Activated B cell treated with CpG ODN at 0.5 μM for 24 hours (primary cell): Measurements from ENCODE around the gene ZBTB38. TPM values are rescaled to one million over a fixed set of nuclear protein-coding genes. Genes with fewer than 3 reads are reported as not detected.

Experiments
- ATAC-seq: fragments of 200-7000 bp; cut with Tn5 transposase; one replicate; pipeline ENCODE4 v1.10.0; 2021; ENCODE audit warnings: low read depth, mild to moderate bottlenecking, moderate library complexity
- CTCF ChIA-PET: fragments of 350-600 bp; sonication (Branson Sonifier 250); formaldehyde crosslinking; loops from one replicate; lab custom pipeline; 2021; ENCODE audit warnings: antibody characterized with exemption; lab: Charles Lee
- POLR2A ChIA-PET: fragments of 350-600 bp; sonication (Branson Sonifier 250); formaldehyde crosslinking; loops from one replicate; lab custom pipeline; 2021; ENCODE audit warnings: antibody characterized with exemption; lab: Charles Lee
- DNase-seq: peaks from one replicate; pipeline ENCODE4 v3.0.0; 2022
- H3K27ac Mint-ChIP-seq: one replicate; pipeline ENCODE4 v1.8.0; 2020; ENCODE audit warnings: mixed read lengths
- H3K27me3 Mint-ChIP-seq: one replicate; pipeline ENCODE4 v1.8.0; 2021; ENCODE audit warnings: mixed read lengths
- H3K36me3 Mint-ChIP-seq: one replicate; pipeline ENCODE4 v1.8.0; 2021; ENCODE audit warnings: low read depth, mixed read lengths
- H3K4me1 Mint-ChIP-seq: one replicate; pipeline ENCODE4 v1.8.0; 2021; ENCODE audit warnings: mixed read lengths
- H3K4me3 Mint-ChIP-seq: one replicate; pipeline ENCODE4 v1.8.0; 2020; ENCODE audit warnings: mild to moderate bottlenecking, mixed read lengths
- H3K9me3 Mint-ChIP-seq: one replicate; pipeline ENCODE4 v1.8.0; 2020; ENCODE audit warnings: mixed read lengths
- CTCF ChIP-seq: fragments of 200-600 bp; IDR thresholded peaks from one replicate; pipeline ENCODE4 v1.8.0; 2022; ENCODE audit warnings: antibody characterized with exemption, mild to moderate bottlenecking
- intact Hi-C: fragments of 100-400 bp; cut with micrococcal nuclease; formaldehyde crosslinking; loops from one replicate; pipeline ENCODE4 v1.15.1; 2024
- total RNA-seq: library from RNA; stranded (reverse); gene quantifications from 2 replicates; pipeline ENCODE4 v1.2.3, GENCODE V29; 2022

The ZBTB38 gene
- total RNA-seq, 1 donor from 2014 or later = 45.2 TPM

- Mint-ChIP-seq H3K9me3 (no peaks in the 10 kb centered on the region), H3K4me3 (no peak overlapping the region), H3K36me3 (peaks cover 56% of the 10 kb centered on the region), H3K27ac (peak overlapping the region; percentile 51), H3K4me1 (peaks cover 66% of the 10 kb centered on the region), H3K27me3 (no peaks in the 10 kb centered on the region)
- intact Hi-C loops = no loop called here
- TF ChIP-seq CTCF = no peak
- ATAC-seq (no peak), DNase-seq (no peak)
- CTCF ChIA-PET = no interaction called here
- POLR2A ChIA-PET = no interaction called here
Observed at GRCh38 chr3:141408596-141408995, 40.3 kb downstream of the ZBTB38 start.

GRCh38 chr3:141409940-141410241, 41.6 kb downstream of the ZBTB38 start:
- no peak for TF ChIP-seq CTCF
- DNase-seq = no peak
- peaks cover 57% of the 10 kb centered on the region for H3K36me3 Mint-ChIP-seq
- ATAC-seq = no peak
- H3K9me3 Mint-ChIP-seq = no peaks in the 10 kb centered on the region
- no peak overlapping the region for H3K4me3 Mint-ChIP-seq
- peaks cover 57% of the 10 kb centered on the region for H3K4me1 Mint-ChIP-seq
- ChIA-PET POLR2A (interaction anchor here (4.4 kb wide), 1 partner anchor 8 kb away, joined by 39 read pairs; no protein-coding TSS in a partner anchor), CTCF (interaction anchor here (1.2 kb wide), 1 partner anchor 107 kb away, joined by 3 read pairs; no protein-coding TSS in a partner anchor)
- H3K27me3 Mint-ChIP-seq = no peaks in the 10 kb centered on the region
- intact Hi-C loops = no loop called here
- peak overlapping the region; percentile 97 for H3K27ac Mint-ChIP-seq

- no peak for TF ChIP-seq CTCF
- Mint-ChIP-seq H3K4me1 (peaks cover 57% of the 10 kb centered on the region), H3K9me3 (no peaks in the 10 kb centered on the region), H3K27me3 (no peaks in the 10 kb centered on the region), H3K36me3 (peaks cover 57% of the 10 kb centered on the region), H3K4me3 (no peak overlapping the region), H3K27ac (peak overlapping the region; percentile 97)
- no peak for ATAC-seq
- CTCF ChIA-PET = interaction anchor here (1.0 to 1.2 kb wide), 2 partner anchors 50 to 108 kb away, joined by 3 read pairs; no protein-coding TSS in a partner anchor
- POLR2A ChIA-PET = interaction anchor here (0.7 to 4.4 kb wide), 2 partner anchors 8 to 99 kb away, joined by 3 to 39 read pairs; no protein-coding TSS in a partner anchor
- intact Hi-C loops = no loop called here
- DNase-seq = no peak
Observed at GRCh38 chr3:141410408-141410807, 42.1 kb downstream of the ZBTB38 start.

- H3K36me3 Mint-ChIP-seq = peaks cover 58% of the 10 kb centered on the region
- H3K9me3 Mint-ChIP-seq = no peaks in the 10 kb centered on the region
- intact Hi-C loops = loop anchor here (1.0 kb wide), 2 partner anchors 8 to 41 kb away; no protein-coding TSS in a partner anchor
- ChIA-PET CTCF (interaction anchor here (1.0 to 1.2 kb wide), 2 partner anchors 50 to 108 kb away, joined by 3 read pairs; no protein-coding TSS in a partner anchor), POLR2A (interaction anchor here (0.7 to 4.4 kb wide), 2 partner anchors 9 to 99 kb away, joined by 3 to 39 read pairs; no protein-coding TSS in a partner anchor)
- no peaks in the 10 kb centered on the region for H3K27me3 Mint-ChIP-seq
- peak overlapping the region; percentile 86 for H3K4me3 Mint-ChIP-seq
- peak overlapping the region; percentile 97 for H3K27ac Mint-ChIP-seq
- ATAC-seq = no peak
- DNase-seq = no peak
- peaks cover 55% of the 10 kb centered on the region for H3K4me1 Mint-ChIP-seq
- TF ChIP-seq CTCF = no peak
Observed at GRCh38 chr3:141410846-141411245, 42.5 kb downstream of the ZBTB38 start.

- Mint-ChIP-seq H3K4me3 (peak overlapping the region; percentile 86), H3K27me3 (no peaks in the 10 kb centered on the region), H3K27ac (peak overlapping the region; percentile 97), H3K36me3 (peaks cover 57% of the 10 kb centered on the region), H3K4me1 (peaks cover 50% of the 10 kb centered on the region), H3K9me3 (no peaks in the 10 kb centered on the region)
- no peak for TF ChIP-seq CTCF
- DNase-seq (no peak), ATAC-seq (peak; percentile 65)
- intact Hi-C loops = loop anchor here (1.0 kb wide), 2 partner anchors 8 to 41 kb away; no protein-coding TSS in a partner anchor
- CTCF ChIA-PET = interaction anchor here (1.0 to 1.7 kb wide), 7 partner anchors 41 to 108 kb away, joined by 3 to 6 read pairs (median 3); no protein-coding TSS in a partner anchor
- POLR2A ChIA-PET = interaction anchor here (0.6 to 4.4 kb wide), 6 partner anchors 9 to 473 kb away, joined by 3 to 39 read pairs (median 8); no protein-coding TSS in a partner anchor
Observed at GRCh38 chr3:141411251-141411771, 43.0 kb downstream of the ZBTB38 start.
